ENCODE measurements around the gene SFTPD. TPM values are rescaled to one million over a fixed set of nuclear protein-coding genes. Genes with fewer than 3 reads are reported as not detected.

Gene SFTPD
- total and polyA plus RNA-seq, 2 of the 13 experiments (the other 11 are each of a cell fraction or from before 2014, with no cell fraction given), result not detected

DNA sequence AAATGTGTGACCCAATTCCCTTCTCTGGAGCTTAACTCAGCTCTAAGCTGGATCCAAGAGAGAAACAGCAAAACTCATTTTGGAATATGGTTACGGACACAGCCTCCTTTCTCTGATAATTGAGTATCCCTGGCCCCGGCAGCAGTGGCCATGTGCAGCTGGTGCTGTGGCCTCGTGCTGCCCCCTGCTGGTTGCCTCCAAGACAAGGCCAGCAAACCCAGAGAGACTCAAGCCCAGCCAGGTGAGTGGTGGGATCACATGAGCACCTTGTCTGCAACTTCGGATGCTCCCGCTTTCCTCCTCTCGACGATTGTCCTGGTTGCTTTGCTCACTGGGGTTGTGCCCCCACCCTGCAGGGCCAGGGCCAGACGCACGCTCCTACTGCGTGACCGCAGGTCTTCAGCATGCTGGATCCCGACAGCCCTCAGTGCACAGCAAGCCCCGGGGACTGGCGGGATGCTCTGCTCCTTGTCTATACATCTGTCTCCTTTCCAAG is 19.4 kb downstream of the SFTPD start (continued):
- TF ChIP-seq, protein P1, sequence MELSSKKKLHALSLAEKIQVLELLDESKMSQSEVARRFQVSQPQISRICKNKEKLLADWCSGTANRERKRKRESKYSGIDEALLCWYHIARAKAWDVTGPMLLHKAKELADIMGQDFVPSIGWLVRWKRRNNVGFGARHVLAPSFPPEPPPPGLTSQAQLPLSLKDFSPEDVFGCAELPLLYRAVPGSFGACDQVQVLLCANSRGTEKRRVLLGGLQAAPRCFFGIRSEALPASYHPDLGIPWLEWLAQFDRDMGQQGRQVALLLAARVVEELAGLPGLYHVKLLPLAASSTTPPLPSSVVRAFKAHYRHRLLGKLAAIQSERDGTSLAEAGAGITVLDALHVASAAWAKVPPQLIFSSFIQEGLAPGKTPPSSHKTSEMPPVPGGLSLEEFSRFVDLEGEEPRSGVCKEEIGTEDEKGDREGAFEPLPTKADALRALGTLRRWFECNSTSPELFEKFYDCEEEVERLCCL (CRISPR knock-in tag; IDR thresholded peaks at IDR 0.05; ENCODE audit: borderline replicate concordance), result no peak
- TF ChIP-seq ZNF614 (CRISPR knock-in tag; IDR thresholded peaks at IDR 0.05; ENCODE audit: borderline replicate concordance) (0 out of 2 replicates have a peak, but pooled peaks have one; percentile 25), GATAD1 (CRISPR knock-in tag; IDR thresholded peaks at IDR 0.05) (0 out of 2 replicates have a peak, but pooled peaks have one; percentile 15), NRL (CRISPR knock-in tag; IDR thresholded peaks at IDR 0.05; ENCODE audit: borderline replicate concordance) (no peak), SALL1 (CRISPR knock-in tag; IDR thresholded peaks at IDR 0.05) (peak; percentile 34; the same call in 1 of the 2 replicates), FOSL2 (CRISPR knock-in tag; IDR thresholded peaks at IDR 0.05) (peak; percentile 31; the same call in 1 of the 2 replicates), ZMAT3 (CRISPR knock-in tag; conservative IDR thresholded peaks at IDR 0.05) (no peak), RARA (CRISPR knock-in tag; IDR thresholded peaks at IDR 0.05) (0 out of 2 replicates have a peak, but pooled peaks have one; percentile 19), ZNF678 (CRISPR knock-in tag; IDR thresholded peaks at IDR 0.05) (no peak), REPIN1 (CRISPR knock-in tag; IDR thresholded peaks at IDR 0.05; ENCODE audit: borderline replicate concordance, low read depth) (peak; percentile 42; the same call in 1 of the 2 replicates), KDM5B (CRISPR knock-in tag; IDR thresholded peaks at IDR 0.05; ENCODE audit: borderline replicate concordance) (peak; percentile 27; the same call in 1 of the 2 replicates), GABPB1 (CRISPR knock-in tag; IDR thresholded peaks at IDR 0.05) (peak; percentile 23; the same call in 1 of the 2 replicates)
- TF ChIP-seq, protein P2, sequence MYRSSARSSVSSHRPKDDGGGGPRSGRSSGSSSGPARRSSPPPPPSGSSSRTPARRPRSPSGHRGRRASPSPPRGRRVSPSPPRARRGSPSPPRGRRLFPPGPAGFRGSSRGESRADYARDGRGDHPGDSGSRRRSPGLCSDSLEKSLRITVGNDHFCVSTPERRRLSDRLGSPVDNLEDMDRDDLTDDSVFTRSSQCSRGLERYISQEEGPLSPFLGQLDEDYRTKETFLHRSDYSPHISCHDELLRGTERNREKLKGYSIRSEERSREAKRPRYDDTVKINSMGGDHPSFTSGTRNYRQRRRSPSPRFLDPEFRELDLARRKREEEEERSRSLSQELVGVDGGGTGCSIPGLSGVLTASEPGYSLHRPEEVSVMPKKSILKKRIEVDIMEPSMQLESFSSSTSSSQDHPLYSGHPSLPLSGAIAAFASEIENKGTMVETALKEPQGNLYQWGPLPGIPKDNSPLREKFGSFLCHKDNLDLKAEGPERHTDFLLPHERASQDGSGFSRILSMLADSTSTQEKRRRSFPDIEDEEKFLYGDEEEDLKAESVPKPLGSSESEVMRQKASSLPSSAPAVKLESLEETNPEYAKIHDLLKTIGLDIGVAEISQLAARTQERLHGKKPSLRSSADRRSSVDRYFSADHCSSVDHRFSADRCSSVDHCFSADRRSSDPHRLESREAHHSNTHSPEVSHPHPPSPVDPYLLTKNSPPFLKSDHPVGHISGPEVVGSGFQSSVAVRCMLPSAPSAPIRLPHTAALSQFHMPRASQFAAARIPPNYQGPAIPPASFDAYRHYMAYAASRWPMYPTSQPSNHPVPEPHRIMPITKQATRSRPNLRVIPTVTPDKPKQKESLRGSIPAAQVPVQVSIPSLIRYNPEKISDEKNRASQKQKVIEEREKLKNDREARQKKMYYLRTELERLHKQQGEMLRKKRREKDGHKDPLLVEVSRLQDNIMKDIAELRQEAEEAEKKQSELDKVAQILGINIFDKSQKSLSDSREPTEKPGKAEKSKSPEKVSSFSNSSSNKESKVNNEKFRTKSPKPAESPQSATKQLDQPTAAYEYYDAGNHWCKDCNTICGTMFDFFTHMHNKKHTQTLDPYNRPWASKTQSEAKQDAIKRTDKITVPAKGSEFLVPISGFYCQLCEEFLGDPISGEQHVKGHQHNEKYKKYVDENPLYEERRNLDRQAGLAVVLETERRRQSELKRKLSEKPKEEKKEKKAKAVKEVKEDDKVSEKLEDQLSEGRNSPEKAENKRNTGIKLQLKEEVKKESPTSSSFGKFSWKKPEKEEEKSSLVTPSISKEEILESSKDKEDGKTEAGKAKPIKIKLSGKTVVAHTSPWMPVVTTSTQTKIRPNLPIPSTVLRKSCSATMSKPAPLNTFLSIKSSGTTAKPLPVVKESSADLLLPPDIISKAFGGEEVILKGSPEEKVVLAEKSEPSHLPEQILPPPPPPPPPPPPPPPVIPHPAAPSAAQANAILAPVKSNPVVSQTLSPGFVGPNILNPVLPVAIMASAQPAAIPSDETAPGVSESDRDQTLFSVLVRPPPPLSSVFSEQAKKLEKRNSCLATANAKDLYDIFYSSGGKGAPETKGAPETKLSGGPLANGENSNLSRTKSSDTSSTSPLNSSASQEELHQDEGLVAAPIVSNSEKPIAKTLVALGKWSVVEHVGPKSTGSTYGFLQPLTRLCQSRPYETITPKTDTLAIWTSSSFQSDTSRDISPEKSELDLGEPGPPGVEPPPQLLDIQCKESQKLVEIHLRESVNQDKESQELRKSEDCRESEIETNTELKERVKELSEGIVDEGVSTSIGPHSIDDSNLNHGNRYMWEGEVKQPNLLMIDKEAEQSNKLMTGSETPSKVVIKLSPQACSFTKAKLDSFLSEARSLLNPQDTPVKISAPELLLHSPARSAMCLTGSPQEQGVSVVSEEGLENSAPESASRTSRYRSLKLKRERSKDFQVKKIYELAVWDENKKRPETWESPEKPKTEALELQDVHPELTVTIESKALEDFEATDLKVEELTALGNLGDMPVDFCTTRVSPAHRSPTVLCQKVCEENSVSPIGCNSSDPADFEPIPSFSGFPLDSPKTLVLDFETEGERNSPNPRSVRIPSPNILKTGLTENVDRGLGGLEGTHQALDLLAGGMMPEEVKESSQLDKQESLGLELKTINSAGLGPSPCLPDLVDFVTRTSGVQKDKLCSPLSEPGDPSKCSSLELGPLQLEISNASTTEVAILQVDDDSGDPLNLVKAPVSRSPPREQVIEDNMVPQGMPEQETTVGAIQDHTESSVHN (CRISPR knock-in tag; IDR thresholded peaks at IDR 0.05), result no peak
- TF ChIP-seq, protein P3, sequence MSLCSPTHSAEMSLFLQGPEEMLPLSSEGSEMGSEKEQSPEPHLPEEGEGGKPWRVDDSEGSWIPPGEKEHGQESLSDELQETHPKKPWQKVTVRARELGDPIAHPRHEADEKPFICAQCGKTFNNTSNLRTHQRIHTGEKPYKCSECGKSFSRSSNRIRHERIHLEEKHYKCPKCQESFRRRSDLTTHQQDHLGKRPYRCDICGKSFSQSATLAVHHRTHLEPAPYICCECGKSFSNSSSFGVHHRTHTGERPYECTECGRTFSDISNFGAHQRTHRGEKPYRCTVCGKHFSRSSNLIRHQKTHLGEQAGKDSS (CRISPR knock-in tag; IDR thresholded peaks at IDR 0.05; ENCODE audit: borderline replicate concordance, low read depth), result peak; percentile 74; the same call in 1 of the 2 replicates
- TF ChIP-seq, protein P4, sequence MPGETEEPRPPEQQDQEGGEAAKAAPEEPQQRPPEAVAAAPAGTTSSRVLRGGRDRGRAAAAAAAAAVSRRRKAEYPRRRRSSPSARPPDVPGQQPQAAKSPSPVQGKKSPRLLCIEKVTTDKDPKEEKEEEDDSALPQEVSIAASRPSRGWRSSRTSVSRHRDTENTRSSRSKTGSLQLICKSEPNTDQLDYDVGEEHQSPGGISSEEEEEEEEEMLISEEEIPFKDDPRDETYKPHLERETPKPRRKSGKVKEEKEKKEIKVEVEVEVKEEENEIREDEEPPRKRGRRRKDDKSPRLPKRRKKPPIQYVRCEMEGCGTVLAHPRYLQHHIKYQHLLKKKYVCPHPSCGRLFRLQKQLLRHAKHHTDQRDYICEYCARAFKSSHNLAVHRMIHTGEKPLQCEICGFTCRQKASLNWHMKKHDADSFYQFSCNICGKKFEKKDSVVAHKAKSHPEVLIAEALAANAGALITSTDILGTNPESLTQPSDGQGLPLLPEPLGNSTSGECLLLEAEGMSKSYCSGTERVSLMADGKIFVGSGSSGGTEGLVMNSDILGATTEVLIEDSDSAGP (CRISPR knock-in tag; IDR thresholded peaks at IDR 0.05; ENCODE audit: borderline replicate concordance), result 0 out of 2 replicates have a peak, but pooled peaks have one; percentile 25
